Measurements from ENCODE around the gene CACNA1B. TPM values are rescaled to one million over a fixed set of nuclear protein-coding genes. Genes with fewer than 3 reads are reported as not detected.

CACNA1B gene
- total RNA-seq, 1 donor from 2014 or later, result 84.4 TPM

GRCh38 chr9:137918331-137919094, 40.9 kb downstream of the CACNA1B start:
- Mint-ChIP-seq H3K36me3 (ENCODE audit: unreplicated experiment) (peaks cover 24% of the 10 kb centered on the region), H3K4me1 (ENCODE audit: low read depth, unreplicated experiment) (peaks cover 10% of the 10 kb centered on the region), H3K4me3 (ENCODE audit: unreplicated experiment) (no peak overlapping the region), H3K27ac (ENCODE audit: unreplicated experiment) (no peak overlapping the region), H3K9me3 (ENCODE audit: unreplicated experiment) (peaks cover 14% of the 10 kb centered on the region), H3K27me3 (ENCODE audit: unreplicated experiment) (peaks cover 13% of the 10 kb centered on the region)
- no peak for DNase-seq
- no peak for TF ChIP-seq CTCF (IDR thresholded peaks at IDR 0.05; ENCODE audit: partially characterized antibody, unreplicated experiment)

GRCh38 chr9:137919095-137919465, 41.5 kb downstream of the CACNA1B start:
- H3K36me3 Mint-ChIP-seq (ENCODE audit: unreplicated experiment), result peaks cover 29% of the 10 kb centered on the region
- no peak overlapping the region for H3K4me3 Mint-ChIP-seq (ENCODE audit: unreplicated experiment)
- peak overlapping the region; percentile 62 for H3K27ac Mint-ChIP-seq (ENCODE audit: unreplicated experiment)
- H3K27me3 Mint-ChIP-seq (ENCODE audit: unreplicated experiment), result peaks cover 13% of the 10 kb centered on the region
- peaks cover 16% of the 10 kb centered on the region for H3K9me3 Mint-ChIP-seq (ENCODE audit: unreplicated experiment)
- peaks cover 10% of the 10 kb centered on the region for H3K4me1 Mint-ChIP-seq (ENCODE audit: low read depth, unreplicated experiment)
- no peak for TF ChIP-seq CTCF (IDR thresholded peaks at IDR 0.05; ENCODE audit: partially characterized antibody, unreplicated experiment)
- DNase-seq, result no peak

GRCh38 chr9:137919649-137920141, 42.1 kb downstream of the CACNA1B start:
- H3K36me3 Mint-ChIP-seq (ENCODE audit: unreplicated experiment), result peaks cover 34% of the 10 kb centered on the region
- H3K4me1 Mint-ChIP-seq (ENCODE audit: low read depth, unreplicated experiment), result peaks cover 10% of the 10 kb centered on the region
- no peak for DNase-seq
- peak overlapping the region; percentile 62 for H3K27ac Mint-ChIP-seq (ENCODE audit: unreplicated experiment)
- H3K4me3 Mint-ChIP-seq (ENCODE audit: unreplicated experiment), result no peak overlapping the region
- peaks cover 16% of the 10 kb centered on the region for H3K9me3 Mint-ChIP-seq (ENCODE audit: unreplicated experiment)
- H3K27me3 Mint-ChIP-seq (ENCODE audit: unreplicated experiment), result peaks cover 13% of the 10 kb centered on the region
- no peak for TF ChIP-seq CTCF (IDR thresholded peaks at IDR 0.05; ENCODE audit: partially characterized antibody, unreplicated experiment)

GRCh38 chr9:137920753-137921152, 43.2 kb downstream of the CACNA1B start:
- Mint-ChIP-seq H3K9me3 (ENCODE audit: unreplicated experiment) (peaks cover 13% of the 10 kb centered on the region), H3K27me3 (ENCODE audit: unreplicated experiment) (peaks cover 16% of the 10 kb centered on the region), H3K4me3 (ENCODE audit: unreplicated experiment) (peak overlapping the region; percentile 22), H3K36me3 (ENCODE audit: unreplicated experiment) (peaks cover 39% of the 10 kb centered on the region), H3K4me1 (ENCODE audit: low read depth, unreplicated experiment) (peaks cover 10% of the 10 kb centered on the region), H3K27ac (ENCODE audit: unreplicated experiment) (peak overlapping the region; percentile 13)
- no peak for TF ChIP-seq CTCF (IDR thresholded peaks at IDR 0.05; ENCODE audit: partially characterized antibody, unreplicated experiment)
- no peak for DNase-seq

DNA sequence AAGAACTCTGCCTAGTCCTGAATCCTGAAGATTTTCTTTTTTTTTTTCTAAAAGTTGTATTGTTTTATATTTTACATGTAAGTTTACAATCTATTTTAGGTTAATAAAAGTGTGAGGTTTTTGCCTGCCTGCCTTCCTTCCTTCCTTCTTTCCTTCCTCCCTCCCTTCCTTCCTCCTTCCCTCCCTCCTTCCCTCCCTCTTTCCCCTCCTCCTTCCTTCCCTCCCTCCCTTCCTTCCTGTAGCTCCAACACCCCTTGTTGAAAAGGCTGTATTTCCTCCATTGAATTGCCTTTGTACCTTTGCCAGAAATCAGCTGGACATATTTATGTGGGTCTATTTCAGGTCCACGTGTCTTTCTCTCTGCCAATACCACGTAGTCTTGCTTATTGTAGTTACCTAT, 46.6 kb downstream of the CACNA1B start:
- Mint-ChIP-seq H3K9me3 (ENCODE audit: unreplicated experiment) (peaks cover 19% of the 10 kb centered on the region), H3K4me1 (ENCODE audit: low read depth, unreplicated experiment) (peaks cover 3% of the 10 kb centered on the region), H3K36me3 (ENCODE audit: unreplicated experiment) (peaks cover 55% of the 10 kb centered on the region), H3K4me3 (ENCODE audit: unreplicated experiment) (no peak overlapping the region), H3K27ac (ENCODE audit: unreplicated experiment) (no peak overlapping the region), H3K27me3 (ENCODE audit: unreplicated experiment) (peaks cover 13% of the 10 kb centered on the region)
- TF ChIP-seq CTCF (IDR thresholded peaks at IDR 0.05; ENCODE audit: partially characterized antibody, unreplicated experiment), result no peak
- no peak for DNase-seq

Data from glutamatergic neuron (in vitro differentiated cells).